Lower leg skin (tissue), 4 donors: ENCODE data around the gene MIAT. TPM values are rescaled to one million over a fixed set of nuclear protein-coding genes. Genes with fewer than 3 reads are reported as not detected.
"Not testable (repeated sequence)": the region's sequence is repeated elsewhere in the genome, so short reads cannot be mapped to it uniquely, and the experiment has no call there.

ENCODE experiments used
- DNase-seq, 2 donors: peaks; one replicate each; pipeline ENCODE4 v3.0.0-alpha.2; 2019; ENCODE audit warnings: low spot score in 2 of 2
- H3K4me3 ChIP-seq: fragments of 200-600 bp; sonication (generic); 2 replicates; pipeline ENCODE4 v1.5.1; 2017; ENCODE audit warnings: mild to moderate bottlenecking, low read depth; ENCODE audit not compliant: poor library complexity, severe bottlenecking
- POLR2A ChIP-seq, 2 donors: fragments of 450-650 bp; IDR thresholded peaks; one replicate each; pipeline ENCODE4 v1.6.1; 2016 to 2017; ENCODE audit warnings: antibody characterized with exemption in 2 of 2, mild to moderate bottlenecking in 1 of 2, moderate library complexity in 1 of 2
- WGBS, 2 donors: methylation state at CpG; one replicate each; pipeline ENCODE4 v1.1.5; 2018; 5-methylcytosine and 5-hydroxymethylcytosine counted together
- intact Hi-C: fragments of 100-400 bp; cut with DNase I; formaldehyde crosslinking; loops from one replicate; pipeline ENCODE4 v1.15.0; 2023; ENCODE audit warnings: low total_unique reads
- total RNA-seq, 4 donors: library from RNA; depleted of rRNA; stranded (reverse); fragments of >200 nt; gene quantifications; one replicate each; pipeline ENCODE4 v1.1.0, GENCODE V29; 2016
- TF ChIP-seq, protein P1 (sequence below), 3 donors: fragments of 450-650 bp; IDR thresholded peaks; one replicate each; pipeline ENCODE4 v1.5.1; 2016; ENCODE audit warnings: antibody characterized with exemption in 3 of 3, mild to moderate bottlenecking in 3 of 3, moderate library complexity in 2 of 3

The MIAT gene
- total RNA-seq, 4 donors from 2014 or later = 0.47 to 2.4 (median 1.4) TPM

DNA sequence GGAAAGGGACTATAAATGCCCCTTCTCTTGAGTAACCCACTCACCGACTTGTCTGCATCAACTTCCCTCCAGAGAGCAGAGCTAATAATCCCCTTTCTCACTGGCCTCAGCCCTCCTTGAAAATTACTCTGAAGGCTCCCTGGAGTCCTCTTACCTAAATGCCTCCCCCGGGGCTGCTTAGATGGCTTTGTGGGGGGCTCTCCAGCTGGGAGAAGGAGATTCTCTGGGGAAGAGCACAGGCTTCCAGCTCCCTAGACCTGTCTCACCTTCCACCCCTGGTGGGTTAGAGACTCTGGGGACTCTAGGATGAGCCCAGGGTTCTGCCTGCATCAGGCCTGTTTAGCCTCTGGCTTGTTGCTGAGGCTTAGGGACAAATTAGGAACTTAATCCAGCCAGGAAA lies 39.8 kb downstream of the MIAT start:
- 75 to 83% methylated on average over 2 of the region's 2 CpGs for WGBS, 2 donors

DNA sequence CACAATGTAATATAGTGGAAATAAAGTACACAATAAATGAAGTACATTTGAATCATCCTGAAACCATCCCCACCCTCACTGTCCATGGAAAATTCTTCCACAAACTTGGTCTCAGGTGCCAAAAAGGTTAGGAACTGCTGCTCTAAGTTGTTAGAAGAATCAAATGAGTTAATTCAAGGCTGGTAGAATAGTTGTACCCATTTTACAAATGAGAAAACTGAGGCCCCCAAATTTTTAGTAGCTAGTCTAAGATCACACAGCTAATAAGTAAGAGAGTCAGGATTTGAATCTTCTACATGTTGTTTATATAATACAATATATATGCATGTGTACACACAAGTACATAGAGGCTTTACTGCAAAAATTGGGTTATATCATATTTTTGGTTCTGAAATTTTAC lies 43.1 kb downstream of the MIAT start:
- no peak for TF ChIP-seq POLR2A (IDR thresholded peaks at IDR 0.05)
- TF ChIP-seq, protein P1, sequence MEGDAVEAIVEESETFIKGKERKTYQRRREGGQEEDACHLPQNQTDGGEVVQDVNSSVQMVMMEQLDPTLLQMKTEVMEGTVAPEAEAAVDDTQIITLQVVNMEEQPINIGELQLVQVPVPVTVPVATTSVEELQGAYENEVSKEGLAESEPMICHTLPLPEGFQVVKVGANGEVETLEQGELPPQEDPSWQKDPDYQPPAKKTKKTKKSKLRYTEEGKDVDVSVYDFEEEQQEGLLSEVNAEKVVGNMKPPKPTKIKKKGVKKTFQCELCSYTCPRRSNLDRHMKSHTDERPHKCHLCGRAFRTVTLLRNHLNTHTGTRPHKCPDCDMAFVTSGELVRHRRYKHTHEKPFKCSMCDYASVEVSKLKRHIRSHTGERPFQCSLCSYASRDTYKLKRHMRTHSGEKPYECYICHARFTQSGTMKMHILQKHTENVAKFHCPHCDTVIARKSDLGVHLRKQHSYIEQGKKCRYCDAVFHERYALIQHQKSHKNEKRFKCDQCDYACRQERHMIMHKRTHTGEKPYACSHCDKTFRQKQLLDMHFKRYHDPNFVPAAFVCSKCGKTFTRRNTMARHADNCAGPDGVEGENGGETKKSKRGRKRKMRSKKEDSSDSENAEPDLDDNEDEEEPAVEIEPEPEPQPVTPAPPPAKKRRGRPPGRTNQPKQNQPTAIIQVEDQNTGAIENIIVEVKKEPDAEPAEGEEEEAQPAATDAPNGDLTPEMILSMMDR (IDR thresholded peaks at IDR 0.05) = no peak
- intact Hi-C loops = no loop called here
- H3K4me3 ChIP-seq = no peak overlapping the region
- DNase-seq = no peak

More for the DNA sequence above, 39.8 kb downstream of the MIAT start:
- no peak for DNase-seq
- intact Hi-C loops = no loop called here
- no peak overlapping the region for H3K4me3 ChIP-seq
- TF ChIP-seq POLR2A (IDR thresholded peaks at IDR 0.05) = no peak
- TF ChIP-seq, protein P1 (IDR thresholded peaks at IDR 0.05) = no peak

DNA sequence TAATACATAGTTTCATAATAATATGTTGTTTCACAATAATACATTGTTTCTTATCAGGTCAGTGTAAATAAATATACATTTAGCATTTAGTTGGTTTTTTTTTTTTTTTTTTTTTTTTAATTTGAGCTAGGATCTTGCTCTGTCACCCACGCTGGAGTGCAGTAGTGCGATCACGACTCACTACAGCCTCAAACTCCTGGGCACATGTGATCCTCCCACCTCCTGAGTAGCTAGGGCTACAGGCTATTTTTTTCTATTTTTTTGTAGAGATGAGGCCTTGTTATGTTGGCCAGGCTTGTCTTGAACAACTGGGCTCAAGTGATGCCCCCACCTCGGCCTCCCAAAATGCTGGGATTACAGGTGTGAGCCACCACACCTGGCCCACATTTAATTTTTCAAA lies 43.5 kb downstream of the MIAT start:
- intact Hi-C loops = no loop called here
- H3K4me3 ChIP-seq = no peak overlapping the region
- no peak for DNase-seq
- WGBS, 2 donors = 93 to 95% methylated on average over 4 of the region's 4 CpGs
- TF ChIP-seq, protein P1 (IDR thresholded peaks at IDR 0.05) = no peak
- TF ChIP-seq POLR2A (IDR thresholded peaks at IDR 0.05) = no peak

DNA sequence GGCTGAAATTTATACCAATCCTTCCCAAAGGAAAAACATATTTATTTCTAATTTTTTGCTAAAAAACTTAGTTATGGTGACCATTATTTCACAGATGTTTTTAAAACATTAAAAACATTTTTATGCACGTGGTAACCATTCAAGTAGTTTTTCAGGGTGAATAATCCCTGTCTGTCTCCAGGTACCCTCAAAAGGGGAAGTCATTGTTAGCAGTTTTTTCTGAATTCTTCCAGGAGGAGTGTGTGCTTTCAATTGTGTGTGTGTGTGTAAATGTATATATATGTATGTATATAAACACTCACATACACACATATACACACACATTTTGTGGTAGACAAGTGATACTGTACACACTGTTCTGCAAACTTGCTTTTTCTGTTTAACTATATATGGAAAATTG lies 43.9 kb downstream of the MIAT start:
- intact Hi-C loops = no loop called here
- no peak for DNase-seq
- 84 to 91% methylated on average over 1 of the region's 1 CpG for WGBS, 2 donors
- TF ChIP-seq, protein P1 (IDR thresholded peaks at IDR 0.05) = no peak
- no peak for TF ChIP-seq POLR2A (IDR thresholded peaks at IDR 0.05)
- no peak overlapping the region for H3K4me3 ChIP-seq

DNA sequence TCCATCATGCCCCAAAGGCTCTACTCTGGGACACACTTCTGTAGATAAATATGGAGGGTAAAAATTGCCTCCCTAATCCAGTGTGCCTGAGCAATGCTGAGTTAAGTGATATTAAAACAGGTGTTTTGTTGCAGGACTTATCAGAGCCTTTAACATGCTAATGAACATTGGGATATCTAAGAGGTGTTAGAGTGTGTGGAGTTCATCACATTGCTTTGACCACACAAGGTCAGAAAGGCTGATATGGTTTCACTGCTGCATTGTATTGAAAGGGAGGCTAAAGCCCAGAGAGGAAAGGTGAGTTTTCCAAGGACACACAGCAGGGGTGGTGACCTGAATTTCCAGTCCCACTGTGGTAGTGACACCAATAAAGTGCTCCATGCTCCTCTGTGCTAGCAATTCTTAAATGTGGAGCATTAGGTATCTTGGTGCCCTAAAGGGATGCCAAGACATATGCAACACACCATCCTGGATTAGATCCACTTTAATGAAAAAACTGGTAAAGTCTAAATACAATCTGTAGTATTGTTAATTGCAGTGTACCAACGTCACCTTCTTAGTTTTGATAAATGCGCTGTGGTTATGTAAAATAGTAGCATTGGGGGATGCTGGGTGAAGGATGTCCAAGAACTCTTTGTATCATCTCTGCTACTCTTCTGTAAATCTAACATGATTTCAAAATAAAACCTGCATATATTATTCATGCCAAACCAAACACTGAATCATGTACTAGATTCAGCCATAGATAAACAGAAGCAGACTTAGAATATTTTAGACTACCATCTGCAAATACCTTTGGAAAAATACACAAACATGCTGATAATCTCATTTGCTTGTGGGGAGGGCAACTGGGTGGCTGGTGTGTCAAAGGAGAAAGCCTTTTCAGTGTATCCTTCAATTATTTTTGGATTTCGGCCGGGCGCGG lies 45.8 kb downstream of the MIAT start:
- 90 to 97% methylated on average over 6 of the region's 6 CpGs for WGBS, 2 donors
- TF ChIP-seq, protein P1 (IDR thresholded peaks at IDR 0.05) = no peak
- TF ChIP-seq POLR2A (IDR thresholded peaks at IDR 0.05) = no peak

DNA sequence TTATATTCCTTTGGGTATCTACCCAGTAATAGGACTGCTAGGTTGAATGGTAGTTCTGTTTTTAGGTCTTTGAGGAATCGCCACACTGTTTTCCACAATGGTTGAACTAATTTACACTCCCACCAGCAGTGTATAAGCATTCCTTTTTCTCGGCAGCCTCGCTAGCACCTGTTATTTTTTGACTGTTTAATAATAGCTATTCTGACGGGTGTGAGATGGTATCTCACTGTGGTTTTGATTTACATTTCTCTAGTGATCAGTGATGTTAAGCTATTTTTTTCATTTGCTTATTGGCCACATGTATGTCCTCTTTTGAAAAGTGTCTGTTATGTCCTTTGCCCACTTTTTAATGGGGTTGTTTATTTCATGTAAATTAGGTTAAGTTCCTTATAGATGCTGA lies 48.0 kb downstream of the MIAT start:
- DNase-seq, intact Hi-C loops: not testable (repeated sequence)
- WGBS, 2 donors = 68 to 83% methylated on average over 4 of the region's 4 CpGs

More for the DNA sequence above, 45.8 kb downstream of the MIAT start:
- intact Hi-C loops = no loop called here
- no peak overlapping the region for H3K4me3 ChIP-seq
- DNase-seq = no peak

More for the DNA sequence above, 48.0 kb downstream of the MIAT start:
- not testable (repeated sequence) for H3K4me3 ChIP-seq
